WI38 (cell line): Measurements from ENCODE around the gene STRN4.
"Not testable (repeated sequence)": the region's sequence is repeated elsewhere in the genome, so short reads cannot be mapped to it uniquely, and the experiment has no call there.

ENCODE experiments used
- H3K4me3 ChIP-seq: 2 replicates; pipeline ENCODE4 v1.5.1; 2011; ENCODE audit warnings: low read depth, mild to moderate bottlenecking, control low read depth, low read length
- TF ChIP-seq, protein P1 (sequence below): IDR thresholded peaks from 2 replicates; pipeline ENCODE4 v1.5.1; 2012; ENCODE audit warnings: low read depth, mild to moderate bottlenecking, control low read depth, low read length

STRN4 gene

DNA sequence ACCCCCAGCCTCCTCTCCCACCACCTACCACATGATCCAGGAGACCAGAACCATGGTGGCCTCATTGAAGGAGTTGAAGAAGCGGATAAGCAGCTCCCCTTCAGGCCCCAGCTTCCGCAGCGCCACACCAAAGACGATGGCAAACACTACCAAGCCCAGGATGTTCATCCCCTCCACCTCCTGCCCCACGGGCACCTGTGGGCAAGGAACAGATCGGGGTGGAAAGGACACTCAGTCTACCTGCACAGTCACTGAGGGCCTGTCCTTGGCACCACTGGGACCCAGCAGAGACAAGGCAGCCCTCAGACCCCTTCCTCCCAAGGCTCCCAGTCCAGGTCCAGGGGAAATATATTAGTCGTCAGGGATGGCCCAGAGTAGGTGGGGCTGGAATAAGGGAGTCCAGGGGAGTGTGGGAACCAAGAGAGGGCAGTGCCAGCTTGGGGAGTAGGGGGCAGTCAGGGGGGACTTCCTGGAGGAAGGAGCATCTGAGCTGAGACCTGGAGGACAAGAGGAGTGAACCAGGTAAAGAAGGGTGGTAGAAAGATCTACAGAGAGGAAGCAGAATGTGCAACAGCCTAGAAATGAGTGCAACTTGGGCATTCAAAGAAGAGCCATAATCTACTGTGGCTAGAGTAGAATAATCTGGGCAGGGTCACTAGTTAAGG lies 36.2 kb upstream of the STRN4 start:
- TF ChIP-seq, protein P1, sequence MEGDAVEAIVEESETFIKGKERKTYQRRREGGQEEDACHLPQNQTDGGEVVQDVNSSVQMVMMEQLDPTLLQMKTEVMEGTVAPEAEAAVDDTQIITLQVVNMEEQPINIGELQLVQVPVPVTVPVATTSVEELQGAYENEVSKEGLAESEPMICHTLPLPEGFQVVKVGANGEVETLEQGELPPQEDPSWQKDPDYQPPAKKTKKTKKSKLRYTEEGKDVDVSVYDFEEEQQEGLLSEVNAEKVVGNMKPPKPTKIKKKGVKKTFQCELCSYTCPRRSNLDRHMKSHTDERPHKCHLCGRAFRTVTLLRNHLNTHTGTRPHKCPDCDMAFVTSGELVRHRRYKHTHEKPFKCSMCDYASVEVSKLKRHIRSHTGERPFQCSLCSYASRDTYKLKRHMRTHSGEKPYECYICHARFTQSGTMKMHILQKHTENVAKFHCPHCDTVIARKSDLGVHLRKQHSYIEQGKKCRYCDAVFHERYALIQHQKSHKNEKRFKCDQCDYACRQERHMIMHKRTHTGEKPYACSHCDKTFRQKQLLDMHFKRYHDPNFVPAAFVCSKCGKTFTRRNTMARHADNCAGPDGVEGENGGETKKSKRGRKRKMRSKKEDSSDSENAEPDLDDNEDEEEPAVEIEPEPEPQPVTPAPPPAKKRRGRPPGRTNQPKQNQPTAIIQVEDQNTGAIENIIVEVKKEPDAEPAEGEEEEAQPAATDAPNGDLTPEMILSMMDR: no peak

DNA sequence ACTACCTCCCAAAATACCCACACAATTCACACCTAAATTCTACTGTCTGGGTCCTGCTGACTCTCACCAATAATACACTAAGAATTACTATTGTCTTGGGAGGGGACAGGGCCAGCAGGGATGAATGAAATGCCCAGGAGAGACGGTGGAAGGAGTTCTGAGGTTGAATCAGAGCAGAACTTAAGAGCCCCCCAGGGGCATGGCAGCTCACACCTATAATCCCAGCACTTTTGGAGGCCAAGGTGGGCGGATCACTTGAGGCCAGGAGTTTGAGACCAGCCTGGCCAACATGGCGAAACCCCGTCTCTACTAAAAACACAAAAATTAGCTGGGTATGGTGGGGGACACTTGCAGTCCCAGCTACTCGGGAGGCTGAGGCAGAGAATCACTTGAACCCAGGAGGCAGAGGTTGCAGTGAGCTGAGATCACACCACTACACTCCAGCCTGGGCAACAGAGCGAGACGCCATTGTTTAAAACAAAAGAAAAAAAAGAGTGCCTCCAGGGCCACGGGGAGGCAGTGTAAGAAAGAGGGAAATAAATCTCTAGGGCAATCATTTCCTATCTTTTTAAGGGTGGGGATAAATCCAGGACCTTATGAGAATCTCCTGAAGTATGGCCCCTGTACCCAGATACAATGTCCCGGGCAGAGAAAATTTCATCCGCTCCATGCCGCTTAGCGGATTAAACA lies 31.9 kb upstream of the STRN4 start:
- H3K4me3 ChIP-seq: not testable (repeated sequence)

More for the DNA sequence above, 36.2 kb upstream of the STRN4 start:
- H3K4me3 ChIP-seq: no peak overlapping the region

DNA sequence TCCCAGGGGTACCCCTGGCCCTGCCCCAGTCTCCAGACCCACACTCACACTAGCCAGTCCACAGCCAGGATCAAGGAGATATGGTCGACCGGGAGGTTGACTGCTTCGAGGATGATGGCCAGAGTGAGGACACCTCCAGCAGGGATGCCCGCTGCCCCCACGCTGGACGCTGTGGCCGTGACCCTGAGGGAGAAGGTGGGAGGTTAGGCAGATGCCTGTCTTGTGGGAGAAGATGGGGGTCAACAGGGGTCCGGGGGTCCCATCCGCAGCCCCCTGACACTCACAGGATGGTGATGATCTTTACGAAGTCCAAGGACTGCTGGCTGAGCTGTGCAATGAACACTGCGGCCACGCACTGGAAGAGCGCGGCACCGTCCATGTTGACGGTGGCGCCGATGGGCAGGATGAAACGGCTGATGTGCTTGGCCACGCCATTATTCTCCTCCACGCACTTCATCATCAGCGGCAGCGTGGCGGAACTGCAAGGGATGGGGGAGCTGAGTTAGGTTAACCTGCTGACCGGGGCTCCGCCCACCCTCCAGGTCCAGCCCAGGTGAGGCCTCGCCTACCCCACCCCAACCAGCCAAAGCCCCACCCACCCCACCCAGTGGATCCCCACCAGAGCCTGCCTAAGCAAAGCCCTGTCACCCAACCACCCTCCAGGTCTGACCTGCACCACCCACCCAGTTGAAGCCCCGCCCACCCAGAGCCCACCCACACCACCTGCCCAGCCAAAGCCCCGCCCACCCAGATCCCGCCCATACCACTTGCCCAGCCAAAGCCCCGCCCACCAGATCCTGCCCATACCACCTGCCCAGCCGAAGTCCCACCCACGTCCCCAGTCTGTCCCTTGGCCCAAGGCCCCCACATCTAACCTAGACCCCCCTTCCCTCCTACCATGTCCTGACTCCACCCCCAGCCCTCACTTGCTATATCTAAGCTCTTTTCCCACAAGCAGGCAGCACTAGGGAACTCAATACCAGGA lies 31.0 kb upstream of the STRN4 start:
- H3K4me3 ChIP-seq: no peak overlapping the region
- TF ChIP-seq, protein P1: no peak

DNA sequence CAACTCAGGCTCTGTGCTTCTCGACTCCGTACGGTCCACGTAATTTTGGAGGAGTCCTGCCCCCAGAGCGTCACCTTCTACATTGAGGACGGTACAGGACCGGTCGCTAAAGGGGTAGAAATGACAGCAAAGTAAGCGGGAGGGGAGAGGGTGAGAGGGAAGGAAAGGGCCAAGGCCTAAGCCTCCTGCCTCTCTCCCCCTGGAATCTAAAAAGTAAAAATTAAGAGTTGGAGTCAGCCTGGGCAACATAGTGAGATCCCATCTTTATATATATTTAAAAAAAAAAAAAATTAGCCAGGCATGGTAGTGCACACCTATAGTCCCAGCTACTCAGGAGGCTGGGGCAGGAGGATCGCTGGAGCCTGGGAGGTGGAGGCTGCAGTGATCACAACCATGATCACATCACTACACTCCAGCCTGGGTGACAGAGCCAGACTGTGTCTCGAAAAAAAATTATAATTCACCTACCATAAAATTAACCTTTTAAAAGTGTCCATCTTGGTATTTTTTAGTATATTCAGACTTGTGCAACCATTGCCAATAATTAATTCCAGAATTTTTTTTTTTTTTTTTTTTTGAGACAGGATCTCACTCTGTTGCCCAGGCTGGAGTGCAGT lies 29.5 kb upstream of the STRN4 start:
- TF ChIP-seq, protein P1: no peak
- H3K4me3 ChIP-seq: no peak overlapping the region

DNA sequence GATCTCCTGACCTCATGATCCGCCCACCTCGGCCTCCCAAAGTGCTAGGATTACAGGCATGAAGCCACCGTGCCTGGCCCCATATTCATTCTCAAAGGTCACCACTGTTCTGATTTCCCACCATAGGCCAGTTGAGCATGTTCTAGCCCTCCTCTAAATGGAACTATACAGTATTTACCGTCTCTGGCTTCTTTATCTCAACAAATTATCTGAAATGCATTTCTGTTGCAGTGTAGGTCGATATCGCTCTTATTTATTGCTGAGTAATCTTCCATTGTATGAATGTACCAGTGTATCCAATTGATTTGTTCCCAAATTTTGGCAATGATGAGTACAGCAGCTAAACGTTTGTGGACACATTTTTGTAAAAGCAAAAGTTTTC lies 26.8 kb upstream of the STRN4 start:
- no peak overlapping the region for H3K4me3 ChIP-seq
- TF ChIP-seq, protein P1: no peak

DNA sequence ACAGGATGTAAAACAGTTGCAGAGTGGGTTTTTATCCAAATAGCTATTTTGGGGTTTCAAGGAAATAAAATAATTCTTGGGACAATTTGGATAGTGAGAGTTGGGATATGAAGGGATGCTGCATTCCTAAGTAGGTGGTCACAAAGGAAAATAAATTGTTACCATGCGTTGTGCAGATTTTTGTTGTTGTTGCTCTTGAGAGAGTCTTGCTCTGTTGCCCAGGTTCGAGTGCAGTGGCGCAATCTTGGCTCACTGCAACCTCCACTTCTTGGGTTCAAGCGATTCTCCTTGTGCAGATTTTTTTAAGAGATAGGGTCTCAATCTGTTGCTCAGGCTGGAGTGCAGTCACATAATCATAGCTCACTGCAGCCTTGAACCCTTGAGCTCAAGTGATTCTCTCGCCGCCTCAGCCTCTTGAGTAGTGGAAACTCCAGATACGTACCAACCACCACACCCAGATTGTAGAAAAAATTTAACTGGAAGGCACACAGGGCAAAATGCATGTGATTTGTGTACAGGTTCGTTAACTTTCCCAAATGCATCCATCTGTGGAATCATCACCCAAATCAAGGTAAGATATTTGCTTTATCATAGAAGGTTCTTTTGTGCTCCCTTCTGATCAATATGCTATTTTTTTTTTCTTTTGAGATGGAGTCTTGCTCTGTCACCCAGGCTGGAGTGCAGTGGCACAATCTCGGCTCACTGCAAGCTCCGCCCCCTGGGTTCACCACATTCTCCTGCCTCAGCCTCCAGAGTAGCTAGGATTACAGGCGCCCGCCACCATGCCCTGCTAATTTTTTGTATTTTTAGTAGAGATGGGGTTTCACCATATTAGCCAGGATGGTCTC lies 26.1 kb upstream of the STRN4 start:
- H3K4me3 ChIP-seq: no peak overlapping the region
- TF ChIP-seq, protein P1: no peak

DNA sequence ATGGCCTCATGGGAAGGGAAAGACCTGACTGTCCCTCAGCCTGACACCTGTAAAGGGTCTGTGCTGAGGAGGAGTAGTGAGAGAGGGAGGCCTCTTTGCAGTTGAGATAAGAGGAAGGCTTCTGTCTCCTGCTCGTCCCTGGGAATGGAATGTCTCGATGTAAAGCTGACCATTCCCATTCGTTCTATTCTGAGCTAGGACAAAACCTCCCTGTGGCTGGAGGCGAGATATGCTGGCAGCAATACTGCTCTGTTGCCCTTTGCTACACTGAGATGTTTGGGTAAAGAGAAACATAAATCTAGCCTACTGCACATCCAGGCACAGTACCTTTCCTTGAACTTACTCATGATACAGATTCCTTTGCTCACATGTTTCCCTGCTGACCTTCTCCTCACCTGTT lies 22.5 kb upstream of the STRN4 start:
- not testable (repeated sequence) for H3K4me3 ChIP-seq
